Measurements from ENCODE around the gene PSD2. TPM values are rescaled to one million over a fixed set of nuclear protein-coding genes. Genes with fewer than 3 reads are reported as not detected.

The PSD2 gene
- total and polyA plus RNA-seq, 2 of the 13 experiments (the other 11 are each of a cell fraction or from before 2014, with no cell fraction given): 0.07 TPM; not detected in 1

- TF ChIP-seq GLMP (CRISPR knock-in tag; IDR thresholded peaks at IDR 0.05; ENCODE audit: borderline replicate concordance): no peak
- no peak for TF ChIP-seq E2F1 (CRISPR knock-in tag; IDR thresholded peaks at IDR 0.05)
- TF ChIP-seq ZMAT3 (CRISPR knock-in tag; conservative IDR thresholded peaks at IDR 0.05): no peak
- no peak for TF ChIP-seq ZNF557 (CRISPR knock-in tag; IDR thresholded peaks at IDR 0.05)
- TF ChIP-seq ZNF12 (CRISPR knock-in tag; IDR thresholded peaks at IDR 0.05): peak; percentile 30; the same call in 1 of the 2 replicates
- TF ChIP-seq PHF21A (CRISPR knock-in tag; IDR thresholded peaks at IDR 0.05): peak; percentile 19; the same call in 1 of the 2 replicates
- 0 out of 2 replicates have a peak, but pooled peaks have one; percentile 23 for TF ChIP-seq ZNF891 (CRISPR knock-in tag; IDR thresholded peaks at IDR 0.05)
- TF ChIP-seq ZNF83 (CRISPR knock-in tag; IDR thresholded peaks at IDR 0.05; ENCODE audit: borderline replicate concordance): 0 out of 2 replicates have a peak, but pooled peaks have one; percentile 23
- no peak for TF ChIP-seq POGZ (CRISPR knock-in tag; IDR thresholded peaks at IDR 0.05)
- no peak for TF ChIP-seq ZKSCAN5 (CRISPR knock-in tag; IDR thresholded peaks at IDR 0.05)
- 0 out of 2 replicates have a peak, but pooled peaks have one; percentile 25 for TF ChIP-seq ZNF607 (CRISPR knock-in tag; IDR thresholded peaks at IDR 0.05; ENCODE audit: borderline replicate concordance)
- no peak for TF ChIP-seq ZNF546 (CRISPR knock-in tag; conservative IDR thresholded peaks at IDR 0.05)
- no peak for TF ChIP-seq XBP1 (CRISPR knock-in tag; IDR thresholded peaks at IDR 0.05)
- no peak for TF ChIP-seq DNMT1 (CRISPR knock-in tag; IDR thresholded peaks at IDR 0.05)
- TF ChIP-seq CREM (IDR thresholded peaks at IDR 0.05): no peak
- no peak for TF ChIP-seq CREM (CRISPR knock-in tag; IDR thresholded peaks at IDR 0.05)
- TF ChIP-seq TBX3 (IDR thresholded peaks at IDR 0.05; ENCODE audit: borderline replicate concordance): no peak
- no peak for TF ChIP-seq ZC3H4 (CRISPR knock-in tag; IDR thresholded peaks at IDR 0.05; ENCODE audit: borderline replicate concordance)
- no peak for TF ChIP-seq ZFP36L2 (CRISPR knock-in tag; IDR thresholded peaks at IDR 0.05)
- 0 out of 2 replicates have a peak, but pooled peaks have one; percentile 40 for TF ChIP-seq RNF2 (conservative IDR thresholded peaks at IDR 0.05; ENCODE audit: low read depth)
- TF ChIP-seq E2F5 (CRISPR knock-in tag; conservative IDR thresholded peaks at IDR 0.05): no peak
- TF ChIP-seq ZNF503 (CRISPR knock-in tag; IDR thresholded peaks at IDR 0.05): no peak
- TF ChIP-seq RELA (CRISPR knock-in tag; IDR thresholded peaks at IDR 0.05): no peak
- TF ChIP-seq STAT5B (CRISPR knock-in tag; IDR thresholded peaks at IDR 0.05): no peak
- TF ChIP-seq RBAK (CRISPR knock-in tag; IDR thresholded peaks at IDR 0.05): no peak
- no peak for TF ChIP-seq ZNF790 (CRISPR knock-in tag; IDR thresholded peaks at IDR 0.05; ENCODE audit: borderline replicate concordance)
- TF ChIP-seq TBL1XR1 (IDR thresholded peaks at IDR 0.05; ENCODE audit: borderline replicate concordance, low read length, partially characterized antibody): no peak
Observed at GRCh38 chr5:139787568-139788293, 7.9 kb upstream of the PSD2 start (continued).

Data from HepG2 (cell line).